Activated T-cell treated with anti-CD3 and anti-CD28 coated beads for 1 hour (primary cell): ENCODE measurements around the gene RASGRF1.
"Not testable (repeated sequence)": the region's sequence is repeated elsewhere in the genome, so short reads cannot be mapped to it uniquely, and the experiment has no call there.

ENCODE experiments used
- DNase-seq: peaks from one replicate; pipeline ENCODE4 v3.0.0-alpha.2; 2020; ENCODE audit warnings: low read depth

Gene RASGRF1, protein sequence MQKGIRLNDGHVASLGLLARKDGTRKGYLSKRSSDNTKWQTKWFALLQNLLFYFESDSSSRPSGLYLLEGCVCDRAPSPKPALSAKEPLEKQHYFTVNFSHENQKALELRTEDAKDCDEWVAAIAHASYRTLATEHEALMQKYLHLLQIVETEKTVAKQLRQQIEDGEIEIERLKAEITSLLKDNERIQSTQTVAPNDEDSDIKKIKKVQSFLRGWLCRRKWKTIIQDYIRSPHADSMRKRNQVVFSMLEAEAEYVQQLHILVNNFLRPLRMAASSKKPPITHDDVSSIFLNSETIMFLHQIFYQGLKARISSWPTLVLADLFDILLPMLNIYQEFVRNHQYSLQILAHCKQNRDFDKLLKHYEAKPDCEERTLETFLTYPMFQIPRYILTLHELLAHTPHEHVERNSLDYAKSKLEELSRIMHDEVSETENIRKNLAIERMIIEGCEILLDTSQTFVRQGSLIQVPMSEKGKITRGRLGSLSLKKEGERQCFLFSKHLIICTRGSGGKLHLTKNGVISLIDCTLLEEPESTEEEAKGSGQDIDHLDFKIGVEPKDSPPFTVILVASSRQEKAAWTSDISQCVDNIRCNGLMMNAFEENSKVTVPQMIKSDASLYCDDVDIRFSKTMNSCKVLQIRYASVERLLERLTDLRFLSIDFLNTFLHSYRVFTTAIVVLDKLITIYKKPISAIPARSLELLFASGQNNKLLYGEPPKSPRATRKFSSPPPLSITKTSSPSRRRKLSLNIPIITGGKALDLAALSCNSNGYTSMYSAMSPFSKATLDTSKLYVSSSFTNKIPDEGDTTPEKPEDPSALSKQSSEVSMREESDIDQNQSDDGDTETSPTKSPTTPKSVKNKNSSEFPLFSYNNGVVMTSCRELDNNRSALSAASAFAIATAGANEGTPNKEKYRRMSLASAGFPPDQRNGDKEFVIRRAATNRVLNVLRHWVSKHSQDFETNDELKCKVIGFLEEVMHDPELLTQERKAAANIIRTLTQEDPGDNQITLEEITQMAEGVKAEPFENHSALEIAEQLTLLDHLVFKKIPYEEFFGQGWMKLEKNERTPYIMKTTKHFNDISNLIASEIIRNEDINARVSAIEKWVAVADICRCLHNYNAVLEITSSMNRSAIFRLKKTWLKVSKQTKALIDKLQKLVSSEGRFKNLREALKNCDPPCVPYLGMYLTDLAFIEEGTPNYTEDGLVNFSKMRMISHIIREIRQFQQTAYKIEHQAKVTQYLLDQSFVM (N-terminal part only)

DNA sequence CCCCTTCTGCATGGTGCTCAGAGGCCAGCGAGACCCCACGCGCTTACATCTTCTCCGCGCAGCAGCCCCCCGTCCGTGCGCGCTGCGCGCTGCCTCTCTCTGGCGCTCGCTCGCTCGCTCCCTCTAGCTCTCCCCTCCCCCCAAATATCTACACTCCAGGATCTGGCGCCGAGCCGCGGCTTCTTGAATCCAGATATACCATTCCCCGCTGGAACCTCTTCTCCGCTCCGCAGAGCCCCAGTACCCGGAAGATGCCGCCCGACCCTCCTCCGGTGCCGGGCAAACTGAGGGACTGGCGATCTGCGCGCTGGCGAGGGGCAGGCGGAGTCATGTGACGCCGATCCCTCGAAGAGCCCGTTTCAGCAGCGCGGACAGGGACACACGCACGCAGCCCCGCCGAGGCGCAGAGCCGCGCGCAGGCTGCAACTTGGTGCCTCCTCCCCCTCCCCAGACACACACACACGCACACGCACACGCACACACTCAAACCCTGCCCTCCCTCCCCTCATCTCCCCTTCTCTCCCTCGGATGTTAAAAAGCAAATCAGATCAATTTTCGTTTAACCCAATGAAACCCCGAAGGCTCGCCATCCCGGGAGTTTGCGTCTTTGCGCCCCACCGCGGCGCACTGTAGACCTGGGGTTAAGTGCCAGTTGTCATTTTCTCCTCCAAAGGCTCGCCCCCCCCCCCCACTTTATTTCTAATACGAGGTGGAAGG lies at the start of gene RASGRF1:
RASGRF1 (minus strand) TSS at position 294 of the 717 bp plus-strand sequence; CDS start at position 12, 282 bp downstream.
- DNase-seq, result no peak

DNA sequence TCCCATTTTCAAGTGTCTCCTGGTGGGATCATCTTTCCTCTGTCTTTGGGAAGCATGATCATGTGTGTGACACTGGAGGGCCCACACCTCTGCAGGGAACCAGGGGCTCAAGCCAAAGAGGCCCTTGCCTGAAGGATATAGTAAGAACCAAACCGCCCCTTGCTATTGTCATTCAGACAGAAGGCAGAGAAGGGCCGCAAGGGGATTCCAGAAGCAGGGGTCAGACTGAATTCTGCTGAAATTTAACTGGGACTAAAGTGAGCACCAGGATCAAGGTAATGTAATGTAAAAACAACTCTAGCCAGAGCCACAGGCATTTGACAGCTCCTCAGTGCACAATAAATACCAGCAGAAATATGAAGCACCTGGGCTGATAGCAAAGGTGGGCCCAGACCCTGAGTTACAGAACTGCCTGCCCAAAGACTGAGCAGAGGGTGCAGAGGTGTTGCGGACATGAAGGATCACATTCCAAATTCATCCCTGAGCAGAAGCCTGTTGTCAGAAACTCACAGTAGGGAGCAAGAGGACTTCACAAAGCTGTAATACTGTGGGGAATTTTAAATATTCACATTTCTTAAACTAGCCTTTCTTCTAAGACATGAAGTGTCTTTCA lies 46.0 kb upstream of the RASGRF1 start:
- DNase-seq, result no peak

- no peak for DNase-seq
Measured at GRCh38 chr15:79133309-79133708, 42.7 kb upstream of the RASGRF1 start.

DNA sequence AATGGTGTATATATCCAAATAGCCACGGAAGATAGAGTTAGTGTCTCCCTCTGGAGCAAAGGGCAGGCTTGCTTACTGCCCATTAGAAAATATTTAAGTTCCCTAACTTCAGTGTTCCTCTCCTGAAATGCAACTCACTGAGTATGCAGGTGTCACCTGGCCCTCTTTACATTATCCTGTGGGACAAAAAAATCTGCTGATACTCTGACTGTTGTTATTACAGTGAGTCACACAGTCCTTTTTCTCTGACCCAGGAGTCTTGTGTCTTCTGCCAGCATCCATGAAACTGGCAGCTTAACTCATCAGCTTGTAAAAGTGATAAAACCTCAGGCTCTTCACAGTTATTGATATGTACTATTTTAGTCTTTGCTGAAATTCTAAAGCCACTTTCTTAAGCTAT lies 42.2 kb upstream of the RASGRF1 start:
- no peak for DNase-seq

DNA sequence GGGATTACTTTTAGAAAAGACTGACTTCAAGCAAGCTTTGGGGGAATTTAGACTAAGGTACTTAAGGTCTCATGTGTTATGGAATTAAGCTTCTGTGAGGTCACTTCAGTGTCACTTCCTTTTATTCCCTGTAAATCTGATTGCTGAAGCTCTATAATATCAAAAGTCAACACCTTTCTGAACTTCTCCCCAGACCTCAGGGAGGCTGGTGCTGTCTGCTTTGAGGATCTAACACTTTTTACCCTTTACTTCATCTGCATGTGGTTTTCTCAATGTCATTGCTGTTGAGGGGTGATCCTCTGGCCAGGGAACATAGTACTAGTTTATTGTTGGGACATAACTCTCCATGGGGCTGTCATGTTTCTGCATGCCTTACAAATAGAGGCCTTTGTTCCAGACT lies 41.8 kb upstream of the RASGRF1 start:
- DNase-seq, result no peak

DNA sequence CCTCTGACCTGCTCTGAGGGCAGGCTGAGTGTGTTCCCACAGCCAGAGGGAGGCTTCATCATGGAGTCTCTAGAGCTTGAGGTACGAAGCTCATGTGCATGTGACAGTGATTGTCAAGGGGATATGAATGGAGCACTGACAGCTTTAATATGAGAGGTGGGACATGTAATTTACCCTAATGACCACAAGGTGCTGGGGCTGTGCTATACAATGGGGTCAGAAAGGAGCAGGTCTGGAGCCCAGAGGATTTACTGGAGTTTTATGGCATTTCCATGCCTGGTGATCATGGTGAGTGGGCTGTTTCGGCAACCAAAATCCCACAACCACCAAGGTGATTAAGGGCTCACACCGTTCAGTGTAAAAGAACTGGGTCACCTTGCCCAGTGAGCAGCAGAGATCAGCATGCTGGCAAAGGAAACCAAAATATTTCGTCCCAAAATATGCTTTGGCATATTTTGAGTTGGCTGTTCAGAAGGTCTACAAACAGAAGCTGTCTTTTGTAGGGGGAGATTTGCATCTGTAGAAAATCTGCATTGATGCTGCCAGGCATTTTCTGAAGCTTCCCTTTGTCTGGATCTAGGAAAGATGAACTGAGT lies 40.1 kb upstream of the RASGRF1 start:
- no peak for DNase-seq

DNA sequence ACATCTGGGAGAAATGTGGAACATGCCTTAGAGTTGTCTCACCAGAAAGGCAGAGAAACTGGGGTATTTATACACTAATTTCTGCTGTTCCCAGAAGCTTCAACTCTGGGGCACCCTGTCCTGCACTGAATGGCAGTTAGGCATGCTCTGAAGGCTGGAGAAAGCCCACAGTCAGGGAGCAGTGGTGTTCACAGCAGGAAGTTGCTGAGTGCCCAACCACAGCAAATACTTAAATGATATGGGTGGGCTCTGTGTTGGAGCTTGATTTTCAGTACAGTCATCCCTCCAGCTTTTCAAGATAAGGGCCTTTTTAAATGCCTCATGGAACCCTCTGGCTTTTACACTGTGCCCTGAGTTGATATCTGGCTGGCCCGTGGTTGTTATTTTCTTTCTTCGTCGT lies 38.7 kb upstream of the RASGRF1 start:
- no peak for DNase-seq

DNA sequence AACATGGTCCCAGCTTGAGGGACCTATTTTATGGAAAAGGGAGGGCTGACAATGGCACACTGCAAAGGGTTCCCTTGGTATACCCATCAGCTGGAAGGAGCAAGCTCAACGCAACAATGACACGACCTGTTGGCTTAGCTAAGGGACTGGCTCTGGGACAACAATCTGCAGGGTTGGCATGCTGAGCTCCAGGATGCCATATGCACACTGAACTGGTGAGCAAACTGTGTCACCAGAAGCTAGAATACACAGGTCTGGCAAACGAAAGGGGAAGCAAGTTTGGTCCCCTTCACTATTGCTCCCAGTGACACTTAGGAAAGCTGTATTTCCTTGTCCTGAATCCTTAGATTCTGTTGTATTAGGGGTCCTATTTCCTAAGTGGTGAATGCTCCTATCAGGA lies 38.0 kb upstream of the RASGRF1 start:
- DNase-seq, result no peak

- no peak for DNase-seq
Measured at GRCh38 chr15:79124388-79124787, 33.8 kb upstream of the RASGRF1 start.

- no peak for DNase-seq
Measured at GRCh38 chr15:79122991-79123390, 32.4 kb upstream of the RASGRF1 start.

GRCh38 chr15:79122391-79122790 lies 31.8 kb upstream of the RASGRF1 start:
- no peak for DNase-seq

DNA sequence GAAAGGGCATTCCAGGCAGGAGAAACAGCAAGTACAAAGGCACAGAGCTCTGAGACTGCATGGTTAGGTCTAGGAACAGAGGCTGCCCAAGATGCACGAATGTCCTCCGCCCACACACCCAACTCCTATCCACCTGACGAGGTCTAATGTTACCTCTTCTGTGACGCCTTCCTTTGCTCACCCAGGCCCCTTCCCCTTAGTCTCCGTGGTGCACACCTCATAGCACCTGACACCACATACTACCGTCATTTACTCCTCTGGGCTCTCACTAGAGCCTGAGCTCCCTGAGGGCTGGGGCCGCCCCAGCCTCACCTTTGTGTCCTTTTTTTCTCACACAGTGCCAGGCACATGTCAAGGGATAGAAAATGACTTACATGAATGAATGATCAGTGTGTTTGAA lies 31.0 kb upstream of the RASGRF1 start:
- DNase-seq, result no peak

GRCh38 chr15:79117442-79118204 lies 27.0 kb upstream of the RASGRF1 start:
- no peak for DNase-seq

- DNase-seq, result no peak
Measured at GRCh38 chr15:79116771-79117170, 26.2 kb upstream of the RASGRF1 start.

GRCh38 chr15:79115986-79116665 lies 25.5 kb upstream of the RASGRF1 start:
- DNase-seq, result no peak

GRCh38 chr15:79113831-79114230 lies 23.3 kb upstream of the RASGRF1 start:
- no peak for DNase-seq

- not testable (repeated sequence) for DNase-seq
Measured at GRCh38 chr15:79111404-79111803, 20.8 kb upstream of the RASGRF1 start.

GRCh38 chr15:79105141-79105540 lies 14.6 kb upstream of the RASGRF1 start:
- no peak for DNase-seq

GRCh38 chr15:79102595-79102994 lies 12.0 kb upstream of the RASGRF1 start:
- no peak for DNase-seq
